NCI-H446 (cell line): ENCODE results near the gene SP3.

Source experiments
- DNase-seq, 2 experiments: peaks; one replicate each; lab custom pipeline; 2025; lab: John Stamatoyannopoulos, UW

Gene SP3

GRCh38 chr2:173966274-173967098 lies 1.3 kb upstream of the SP3 start:
- no peak for DNase-seq

- DNase-seq: peak; percentile 51 to 82
These were observed 405 bp downstream of the SP3 start for GRCh38 chr2:173964565-173965371.

GRCh38 chr2:173963817-173964564 lies 1.2 kb downstream of the SP3 start:
- peak; percentile 83 to 93 for DNase-seq

GRCh38 chr2:173963323-173963816 lies 1.8 kb downstream of the SP3 start:
- DNase-seq: peak; percentile 25 to 78

DNA sequence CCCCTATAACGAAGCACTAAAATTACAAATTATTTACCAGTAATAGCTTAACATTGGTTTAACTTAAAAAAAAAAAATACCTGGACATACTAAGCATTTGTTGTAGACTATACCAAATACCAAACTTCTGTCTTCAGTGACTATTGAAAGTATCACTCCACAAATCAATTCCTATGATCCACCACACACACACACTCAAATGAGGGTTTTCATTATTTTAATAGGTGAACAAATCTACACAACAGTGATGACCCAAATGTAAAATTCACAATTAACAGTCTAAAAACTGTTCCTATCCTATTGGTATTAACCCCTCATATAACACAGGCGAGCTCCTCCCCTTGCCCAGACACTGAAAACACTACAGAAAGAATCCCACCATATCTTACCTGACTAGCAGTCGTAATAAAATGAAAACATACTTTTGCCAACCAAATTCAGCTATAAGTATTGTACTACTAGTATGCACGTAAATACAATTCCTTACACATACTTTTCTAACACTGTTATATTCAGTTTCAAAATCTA lies 2.5 kb downstream of the SP3 start:
- DNase-seq: no peak

DNA sequence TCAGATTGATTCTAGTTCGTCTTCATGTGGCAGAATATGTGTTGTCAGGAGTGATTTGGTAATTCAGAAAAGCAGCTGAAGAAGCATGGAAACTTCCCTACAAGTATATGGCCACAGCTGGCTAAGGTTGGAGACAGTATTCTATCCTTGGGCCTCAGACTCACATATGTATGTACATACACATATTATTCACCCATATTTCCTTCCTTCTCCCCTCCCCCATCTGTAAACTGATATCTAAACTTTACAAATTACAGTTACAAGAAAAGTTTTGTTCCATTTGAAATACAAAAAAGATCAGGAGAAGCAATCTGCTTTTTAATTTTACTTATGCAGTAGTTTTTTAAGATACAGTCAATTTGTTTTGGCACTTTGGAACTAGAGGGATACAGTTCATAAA lies 3.1 kb downstream of the SP3 start:
- DNase-seq: peak in 1 of 2 experiments; percentile 7

DNA sequence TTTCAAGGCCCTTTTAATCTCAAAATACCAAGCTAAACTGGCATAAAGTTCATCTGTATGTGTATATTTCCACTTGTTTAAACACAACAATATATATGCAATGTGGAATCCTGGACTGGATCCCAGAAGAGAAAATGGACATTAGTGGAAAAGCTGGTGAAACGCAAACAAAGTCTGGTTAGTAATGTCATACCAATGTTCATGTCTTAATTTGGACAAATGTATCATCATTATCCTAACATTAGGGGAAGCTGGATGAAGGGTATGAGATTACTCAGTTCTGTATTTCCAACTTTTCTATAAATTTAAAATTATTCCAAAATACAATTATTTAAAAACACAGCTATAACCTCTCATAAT lies 3.8 kb downstream of the SP3 start:
- peak in 1 of 2 experiments; percentile 51 for DNase-seq

DNA sequence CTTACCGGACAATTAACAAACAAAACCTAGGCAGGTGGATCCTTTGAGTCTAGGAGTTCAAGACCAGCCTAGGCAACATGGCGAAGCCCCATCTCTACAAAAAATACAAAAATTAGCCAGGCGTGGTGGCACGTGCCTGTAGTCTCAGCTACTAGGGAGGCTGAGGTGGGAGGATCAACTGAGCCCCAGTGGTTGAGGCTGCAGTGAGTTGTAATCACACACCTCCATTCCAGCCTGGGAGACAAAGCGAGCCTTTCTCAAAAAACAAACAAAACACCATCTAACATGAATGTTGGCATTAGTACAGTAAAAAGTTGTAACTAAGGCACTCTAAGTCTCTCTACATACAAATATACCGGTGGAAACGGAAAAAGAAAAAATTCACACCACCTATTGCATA lies 5.3 kb downstream of the SP3 start:
- no peak for DNase-seq

- DNase-seq: no peak
These were observed 5.8 kb downstream of the SP3 start for GRCh38 chr2:173959358-173959884.

DNA sequence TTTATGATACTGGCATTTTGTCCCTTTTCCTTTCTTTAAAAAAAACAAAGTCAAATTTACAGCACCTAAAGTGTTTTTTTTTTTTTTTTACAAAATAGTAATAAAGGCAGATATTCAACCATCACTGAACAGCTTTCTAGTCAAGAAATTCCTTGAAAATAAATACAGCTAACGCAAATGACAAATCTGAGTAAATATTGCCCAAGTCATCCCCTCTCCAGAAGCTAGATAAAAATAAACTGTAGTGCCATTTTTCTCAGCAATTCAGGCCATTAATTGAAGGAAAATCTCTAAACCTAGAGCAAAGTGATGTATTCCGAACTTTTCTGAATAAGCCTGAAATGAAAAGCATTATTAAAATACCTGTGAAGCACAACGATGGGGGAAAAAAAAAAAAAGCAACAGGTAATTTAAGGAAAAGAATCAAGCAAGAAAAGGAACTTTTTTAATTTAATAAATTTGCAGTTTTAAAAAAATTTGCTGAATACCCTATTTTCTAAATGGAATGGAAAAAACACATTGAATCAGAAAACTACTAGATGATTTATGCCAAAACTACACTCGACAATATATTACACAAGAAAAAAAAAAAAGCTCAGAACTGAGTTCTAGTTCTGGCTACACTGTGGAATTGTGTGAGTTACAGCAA lies 6.9 kb downstream of the SP3 start:
- DNase-seq: no peak

- DNase-seq: no peak
These were observed 7.7 kb downstream of the SP3 start for GRCh38 chr2:173957517-173957916.

DNA sequence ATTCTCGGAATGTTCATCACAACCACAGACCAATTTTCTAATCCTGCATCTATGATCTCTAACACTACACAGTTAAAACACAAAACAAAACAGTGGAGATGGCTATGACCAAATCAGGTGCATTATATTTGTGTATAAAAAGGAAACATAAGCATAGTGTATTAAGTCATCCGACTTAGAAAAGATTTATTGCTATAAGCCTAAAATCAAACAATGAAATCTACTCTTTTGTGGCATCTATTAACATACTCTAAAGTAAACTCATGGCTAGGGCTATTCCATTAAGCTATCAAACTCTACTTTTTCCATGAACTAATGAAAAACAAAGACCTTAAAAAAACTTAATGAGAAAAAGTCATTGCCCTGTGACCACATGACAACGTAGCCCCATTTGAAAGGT lies 8.7 kb downstream of the SP3 start:
- DNase-seq: no peak

DNA sequence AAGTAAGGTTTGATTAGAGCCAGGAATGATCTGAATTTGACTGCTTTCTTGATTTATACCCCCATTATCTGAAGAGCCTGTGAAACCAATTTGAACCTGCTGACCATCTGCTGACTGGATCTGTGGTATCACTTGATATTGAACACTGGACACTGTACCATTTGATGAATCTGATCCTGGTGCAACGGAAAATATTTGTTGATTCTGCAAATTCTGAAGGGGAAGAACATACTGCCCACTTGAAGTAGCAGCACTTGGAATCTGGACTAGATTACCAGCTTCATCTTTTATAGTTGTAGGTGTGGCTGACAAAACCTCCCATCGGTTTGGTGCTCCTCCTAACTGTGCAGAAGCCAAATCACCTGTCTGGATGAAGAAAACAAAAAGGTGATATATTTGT lies 9.3 kb downstream of the SP3 start:
- DNase-seq: no peak

DNA sequence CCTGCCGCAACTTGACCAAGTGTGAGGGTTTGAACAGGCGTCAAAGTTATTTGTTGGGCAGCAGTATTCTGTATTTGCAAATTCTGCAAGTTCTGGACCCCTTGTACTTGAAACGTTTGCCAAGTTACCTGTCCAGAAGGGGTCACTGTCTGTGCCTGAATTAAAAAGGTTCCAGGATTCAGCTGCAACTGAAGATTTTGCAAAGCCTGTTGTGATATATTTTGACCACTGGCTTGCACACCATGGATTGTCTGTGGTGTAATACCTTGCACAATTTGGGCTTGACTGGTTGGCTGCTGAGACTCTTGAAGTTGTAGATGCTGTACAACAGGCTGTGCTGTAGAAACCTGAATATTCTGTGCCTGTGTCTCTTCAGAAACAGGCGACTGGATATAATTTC lies 10.2 kb downstream of the SP3 start:
- DNase-seq: no peak

- DNase-seq: no peak
These were observed 12.1 kb downstream of the SP3 start for GRCh38 chr2:173953047-173953424.

GRCh38 chr2:173952267-173953046 lies 12.7 kb downstream of the SP3 start:
- DNase-seq: no peak

DNA sequence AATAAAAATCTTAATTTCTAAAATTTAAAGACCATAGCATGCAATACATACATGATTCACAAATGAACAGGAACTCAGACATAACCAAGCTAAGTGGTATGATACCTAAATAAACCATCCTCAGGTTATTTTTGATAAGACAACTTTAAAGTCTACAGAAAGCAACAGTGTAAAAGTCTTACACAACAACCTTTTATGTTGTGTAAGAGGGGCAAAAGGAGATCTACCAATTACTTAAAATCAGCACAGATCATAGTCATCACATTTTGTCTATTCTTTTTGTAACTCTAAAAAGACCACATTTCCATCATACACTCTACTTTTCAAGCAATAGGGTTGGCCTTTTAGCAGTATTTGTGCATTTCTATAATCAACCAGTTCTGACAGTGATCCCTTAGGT lies 16.3 kb downstream of the SP3 start:
- no peak for DNase-seq

DNA sequence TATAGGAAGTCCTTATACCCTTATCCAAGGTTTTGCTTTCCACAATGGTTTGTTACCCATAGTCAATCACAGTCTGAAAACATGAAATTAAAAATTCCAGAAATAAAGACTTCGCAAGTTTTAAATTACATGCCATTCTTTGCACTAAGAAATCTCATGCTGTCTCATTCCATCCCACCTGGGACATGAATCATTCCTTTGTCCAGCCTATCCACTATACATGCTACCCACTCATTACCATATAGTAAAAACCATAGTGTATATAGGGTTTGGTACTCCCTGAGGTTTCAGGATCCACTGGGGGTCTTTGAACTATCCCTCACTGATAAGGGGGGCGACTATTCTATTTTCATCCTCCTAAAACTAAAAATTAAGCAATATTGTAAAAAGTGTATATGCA lies 17.0 kb downstream of the SP3 start:
- DNase-seq: no peak

DNA sequence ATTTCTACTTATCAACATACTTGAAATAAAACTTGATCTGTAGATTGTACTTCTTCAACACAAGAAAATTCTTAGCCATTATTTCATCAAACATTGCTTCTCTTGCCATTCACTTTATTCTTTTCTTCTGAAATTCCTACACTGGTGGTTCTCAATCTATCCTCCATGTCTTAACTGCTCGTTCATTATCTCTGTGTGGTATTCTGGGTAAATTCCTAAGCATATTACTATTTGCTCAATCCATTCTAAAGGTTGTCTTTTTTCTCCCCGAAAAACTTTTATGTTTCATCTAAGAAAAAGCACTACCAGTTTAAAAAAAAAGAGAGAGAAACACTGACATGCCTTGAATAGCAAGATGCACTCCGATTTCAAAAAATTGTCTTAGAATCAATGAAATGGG lies 18.0 kb downstream of the SP3 start:
- DNase-seq: no peak

DNA sequence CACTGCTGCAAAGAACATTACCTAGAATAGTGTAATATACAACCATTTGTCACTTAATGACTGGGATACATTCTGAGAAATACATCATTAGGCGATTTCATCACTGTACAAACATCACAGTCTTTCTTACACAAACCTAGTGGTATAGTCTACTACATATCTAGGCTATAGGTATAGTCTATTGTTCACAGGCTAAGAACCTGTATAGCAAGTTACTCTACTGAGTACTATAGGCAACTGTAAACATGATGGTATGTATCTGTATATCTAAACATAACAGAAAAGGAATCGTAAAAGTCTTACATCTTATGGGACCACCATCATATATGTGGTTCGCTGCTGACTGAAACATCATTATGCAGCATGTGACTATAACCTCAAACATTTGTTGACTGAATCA lies 21.4 kb downstream of the SP3 start:
- DNase-seq: no peak
